ENCODE results near the gene ORAI2.
A peak's percentile ranks its signal among the peaks of the same experiment; 100 is the strongest.
"Not testable (repeated sequence)": the region's sequence is repeated elsewhere in the genome, so short reads cannot be mapped to it uniquely, and the experiment has no call there.

The ORAI2 gene

GRCh38 chr7:102471791-102472125 is 38.4 kb downstream of the ORAI2 start:
- TF ChIP-seq, protein P1, sequence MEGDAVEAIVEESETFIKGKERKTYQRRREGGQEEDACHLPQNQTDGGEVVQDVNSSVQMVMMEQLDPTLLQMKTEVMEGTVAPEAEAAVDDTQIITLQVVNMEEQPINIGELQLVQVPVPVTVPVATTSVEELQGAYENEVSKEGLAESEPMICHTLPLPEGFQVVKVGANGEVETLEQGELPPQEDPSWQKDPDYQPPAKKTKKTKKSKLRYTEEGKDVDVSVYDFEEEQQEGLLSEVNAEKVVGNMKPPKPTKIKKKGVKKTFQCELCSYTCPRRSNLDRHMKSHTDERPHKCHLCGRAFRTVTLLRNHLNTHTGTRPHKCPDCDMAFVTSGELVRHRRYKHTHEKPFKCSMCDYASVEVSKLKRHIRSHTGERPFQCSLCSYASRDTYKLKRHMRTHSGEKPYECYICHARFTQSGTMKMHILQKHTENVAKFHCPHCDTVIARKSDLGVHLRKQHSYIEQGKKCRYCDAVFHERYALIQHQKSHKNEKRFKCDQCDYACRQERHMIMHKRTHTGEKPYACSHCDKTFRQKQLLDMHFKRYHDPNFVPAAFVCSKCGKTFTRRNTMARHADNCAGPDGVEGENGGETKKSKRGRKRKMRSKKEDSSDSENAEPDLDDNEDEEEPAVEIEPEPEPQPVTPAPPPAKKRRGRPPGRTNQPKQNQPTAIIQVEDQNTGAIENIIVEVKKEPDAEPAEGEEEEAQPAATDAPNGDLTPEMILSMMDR (IDR thresholded peaks at IDR 0.05; ENCODE audit: low read depth, low read length), result no peak
- H3K4me3 ChIP-seq (ENCODE audit: low read depth, low read length), result no peak overlapping the region

DNA sequence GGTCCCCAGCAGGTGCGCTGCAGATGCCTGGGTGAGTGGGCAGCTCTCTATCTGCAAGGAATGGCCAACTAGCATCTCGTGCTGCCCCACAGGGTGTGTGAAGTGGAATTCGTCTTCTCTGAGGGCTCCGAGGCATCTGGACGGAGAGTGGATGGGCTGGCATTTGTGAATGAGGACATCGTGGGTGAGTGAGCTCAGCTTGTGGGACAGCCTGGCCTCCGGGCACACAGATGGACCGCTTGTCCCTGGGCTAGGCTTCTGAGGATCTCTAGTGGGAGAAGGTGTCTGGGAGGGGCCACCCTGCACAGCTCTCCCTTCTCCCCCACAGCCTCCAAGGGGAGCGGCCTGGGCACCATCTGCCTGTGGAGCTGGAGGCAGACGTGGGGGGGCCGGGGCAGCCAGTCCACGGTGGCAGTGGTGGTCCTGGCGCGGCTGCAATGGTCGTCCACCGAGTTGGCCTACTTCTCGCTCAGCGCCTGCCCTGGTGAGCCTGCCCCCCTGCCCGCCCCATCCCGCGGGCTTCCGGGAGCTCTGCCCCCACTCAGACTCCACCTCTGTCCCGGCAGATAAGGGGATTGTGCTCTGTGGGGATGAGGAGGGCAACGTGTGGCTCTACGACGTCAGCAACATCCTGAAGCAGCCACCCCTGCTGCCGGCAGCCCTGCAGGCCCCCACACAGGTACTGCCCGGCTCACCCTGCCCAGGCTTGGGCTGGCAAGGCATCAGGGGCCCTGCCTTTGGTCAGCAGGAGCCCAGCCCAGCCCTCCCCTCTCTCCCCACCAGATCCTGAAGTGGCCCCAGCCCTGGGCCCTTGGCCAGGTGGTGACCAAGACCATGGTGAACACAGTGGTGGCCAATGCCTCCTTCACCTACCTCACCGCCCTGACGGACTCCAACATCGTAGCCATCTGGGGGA is 39.0 kb downstream of the ORAI2 start:
- H3K4me3 ChIP-seq (ENCODE audit: low read depth, low read length), result no peak overlapping the region
- TF ChIP-seq, protein P1 (IDR thresholded peaks at IDR 0.05; ENCODE audit: low read depth, low read length), result no peak

DNA sequence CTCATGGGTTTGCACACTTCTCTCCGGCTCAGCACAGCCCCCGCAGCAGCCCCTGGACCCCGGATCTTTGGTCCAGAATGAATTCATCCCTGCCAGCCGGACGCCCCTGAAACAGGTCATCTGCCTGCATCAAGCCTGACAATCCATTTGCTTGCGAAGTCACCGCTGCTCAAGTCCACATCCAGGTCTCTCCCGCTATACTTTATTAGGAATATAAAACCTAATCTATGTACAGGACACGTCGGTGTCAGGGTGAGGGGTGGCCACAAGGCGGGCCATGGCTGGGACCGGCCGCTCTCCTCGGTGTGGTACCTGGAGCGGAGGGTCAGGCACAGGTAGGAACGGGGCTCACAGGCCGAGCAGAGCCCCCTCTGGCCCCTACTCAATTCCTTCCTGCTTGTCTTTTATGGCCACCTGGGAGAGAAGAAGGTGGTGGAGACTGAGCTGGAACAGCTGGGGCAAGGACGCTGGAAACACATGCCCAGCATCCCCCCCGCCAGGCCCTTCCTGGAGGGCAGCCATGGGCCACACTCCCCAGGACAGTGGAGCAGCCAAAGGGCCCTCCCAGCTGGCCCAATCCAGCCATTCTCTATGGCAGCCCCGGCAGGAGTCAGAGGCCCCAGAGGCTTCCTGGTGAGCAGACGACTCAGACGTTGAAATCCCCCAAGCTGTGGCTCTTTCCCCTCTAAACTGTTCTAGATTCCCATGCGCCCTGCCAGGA is 40.1 kb downstream of the ORAI2 start:
- H3K4me3 ChIP-seq (ENCODE audit: low read depth, low read length), result no peak overlapping the region
- TF ChIP-seq, protein P1 (IDR thresholded peaks at IDR 0.05; ENCODE audit: low read depth, low read length), result no peak

DNA sequence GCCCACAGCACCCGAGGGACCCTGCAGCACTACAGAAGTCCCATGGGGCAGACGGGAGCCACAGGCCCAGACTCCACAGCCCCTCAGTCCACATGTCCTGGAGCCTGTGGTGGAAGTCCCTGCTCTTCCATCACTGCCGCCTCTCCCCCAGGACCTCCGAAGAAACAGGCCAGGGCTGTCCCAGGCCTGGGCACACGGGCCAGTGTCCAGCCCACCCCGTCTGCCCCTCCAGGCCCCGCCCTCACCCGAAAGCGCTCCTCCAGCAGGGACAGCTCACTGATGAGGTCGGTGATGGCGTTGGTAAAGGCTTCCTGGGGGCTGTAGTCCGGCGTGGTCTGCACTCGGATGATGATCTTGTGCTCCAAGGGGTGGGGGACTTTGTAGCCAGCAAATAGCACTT is 40.7 kb downstream of the ORAI2 start:
- not testable (repeated sequence) for H3K4me3 ChIP-seq (ENCODE audit: low read depth, low read length)

GRCh38 chr7:102474736-102475435 is 41.5 kb downstream of the ORAI2 start:
- H3K4me3 ChIP-seq (ENCODE audit: low read depth, low read length), result not testable (repeated sequence)

DNA sequence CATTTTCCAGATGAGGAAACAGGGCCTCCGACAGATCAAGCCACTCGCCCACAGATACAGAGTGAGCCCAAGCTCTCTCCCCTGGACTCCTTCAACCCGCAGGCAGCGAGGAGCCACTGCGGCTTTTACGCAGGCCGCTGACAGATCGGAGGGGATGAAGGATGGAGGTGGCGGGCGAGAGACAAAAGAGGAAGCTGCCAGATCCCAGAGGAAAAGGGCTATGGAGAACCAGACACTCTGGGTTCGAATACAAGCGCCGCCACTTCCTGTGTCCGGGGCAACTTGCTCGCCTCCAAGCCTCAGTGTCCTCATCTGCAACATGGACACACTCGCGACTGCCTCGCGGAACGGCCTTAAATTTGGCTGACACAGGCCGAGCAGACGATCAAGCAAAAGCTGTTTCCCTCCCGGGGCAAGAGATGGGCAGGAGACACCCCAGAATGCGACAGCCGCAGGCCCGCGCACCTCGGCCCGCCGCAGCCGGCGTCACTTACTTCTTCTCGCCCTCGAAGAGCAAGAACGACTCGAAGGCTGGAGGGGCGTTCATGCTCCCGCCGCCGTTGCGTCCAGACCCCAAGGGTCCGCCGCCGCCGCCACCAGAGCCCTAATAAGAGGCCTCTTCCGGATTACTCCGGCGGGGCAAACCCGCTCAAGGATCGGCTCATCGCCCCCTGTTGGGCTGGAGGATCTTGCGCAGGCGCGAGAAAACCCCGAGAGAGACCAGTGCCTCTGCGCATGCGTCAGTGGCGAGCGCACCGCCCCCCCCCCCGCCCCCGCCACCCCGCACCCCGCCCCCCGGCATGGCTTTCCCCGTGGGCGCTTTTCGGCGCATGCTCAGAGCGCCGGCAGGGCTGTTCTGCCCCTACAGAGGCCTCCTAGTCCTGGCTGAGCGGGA is 45.2 kb downstream of the ORAI2 start, which contains the start of gene POLR2J:
Gene POLR2J (minus strand): TSS at position 609 of the 895 bp plus-strand sequence. CDS start 62 bp downstream, at position 547.
- H3K4me3 ChIP-seq (ENCODE audit: low read depth, low read length), result peak within 1 kb of the TSS; percentile 47

GRCh38 chr7:102479209-102479584 is 45.8 kb downstream of the ORAI2 start:
- not testable (repeated sequence) for H3K4me3 ChIP-seq (ENCODE audit: low read depth, low read length)

- not testable (repeated sequence) for H3K4me3 ChIP-seq (ENCODE audit: low read depth, low read length)
- TF ChIP-seq, protein P1 (IDR thresholded peaks at IDR 0.05; ENCODE audit: low read depth, low read length), result peak; percentile 32
Observed at GRCh38 chr7:102479982-102480637, 46.7 kb downstream of the ORAI2 start.

- H3K4me3 ChIP-seq (ENCODE audit: low read depth, low read length), result not testable (repeated sequence)
Observed at GRCh38 chr7:102481962-102482361, 48.6 kb downstream of the ORAI2 start.

- H3K4me3 ChIP-seq (ENCODE audit: low read depth, low read length), result not testable (repeated sequence)
Observed at GRCh38 chr7:102484317-102484716, 50.9 kb downstream of the ORAI2 start.

DNA sequence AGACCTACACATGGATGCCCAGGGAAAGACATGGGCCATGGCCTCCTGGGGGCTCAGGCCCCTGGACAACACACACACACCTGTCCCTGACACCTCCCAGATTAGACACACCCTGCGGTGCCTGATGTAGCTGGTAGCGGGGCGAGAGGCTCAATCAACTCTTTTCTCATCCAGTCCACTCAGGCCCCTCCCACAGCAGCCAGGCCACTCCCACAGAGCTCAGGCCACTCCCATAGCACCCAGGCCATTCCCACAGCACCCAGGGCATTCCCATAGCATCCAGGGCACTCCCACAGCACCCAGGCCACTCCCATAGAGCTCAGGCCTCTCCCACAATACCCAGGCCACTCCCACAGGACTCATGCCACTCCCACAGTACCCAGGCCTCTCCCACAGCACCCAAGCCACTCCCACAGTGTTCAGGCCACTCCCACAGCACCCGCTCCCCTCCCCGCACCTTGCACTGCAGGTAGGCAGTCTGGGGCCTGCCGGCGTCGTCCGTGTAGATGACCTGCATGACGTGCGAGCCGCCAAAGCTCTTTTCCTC is 57.2 kb downstream of the ORAI2 start:
- H3K4me3 ChIP-seq (ENCODE audit: low read depth, low read length), result not testable (repeated sequence)

GRCh38 chr7:102493220-102493935 is 60.0 kb downstream of the ORAI2 start:
- not testable (repeated sequence) for H3K4me3 ChIP-seq (ENCODE audit: low read depth, low read length)
